Caki2 (cell line): ENCODE results near the gene FRMD4A. TPM values are rescaled to one million over a fixed set of nuclear protein-coding genes. Genes with fewer than 3 reads are reported as not detected.

Experiments used
- DNase-seq: peaks from one replicate; pipeline ENCODE4 v3.0.0-alpha.2; 2015; ENCODE audit warnings: low read depth
- in situ Hi-C: cut with HindIII; loops from 2 replicates; pipeline ENCODE4 v1.10.0; 2016; ENCODE audit warnings: low sequenced_read_pairs, low pct_unique_long_range_greater_than_20kb, mixed read lengths
- total RNA-seq: library from RNA; depleted of rRNA; stranded (reverse); fragments of >200 nt; shearing (Covaris generic); gene quantifications from 2 replicates; pipeline ENCODE4 v1.2.3, GENCODE V29; 2014; ENCODE audit warnings: low replicate concordance

FRMD4A gene
- total RNA-seq, 1 experiment from 2014 or later: 3.8 TPM

DNA sequence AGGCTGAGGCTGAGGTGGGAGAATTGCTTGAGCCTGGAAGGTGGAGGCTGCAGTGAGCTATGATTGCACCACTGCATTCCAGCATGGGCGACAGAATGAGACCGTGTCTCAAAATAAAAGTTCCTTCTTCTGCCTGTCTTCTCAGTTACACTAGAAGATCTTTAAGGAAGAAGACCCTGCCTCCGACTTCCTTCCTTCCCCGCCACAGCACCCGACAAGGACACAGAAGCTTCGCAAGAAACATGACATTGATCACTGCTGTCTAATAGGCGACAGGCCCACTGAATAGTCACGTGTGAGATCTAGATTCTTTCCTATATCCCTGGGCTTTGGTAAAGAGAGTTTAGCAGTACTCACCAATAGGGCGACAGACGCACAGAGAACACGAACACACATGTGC, 625.8 kb downstream of the FRMD4A start:
- DNase-seq: no peak
- in situ Hi-C loops: no loop called here

DNA sequence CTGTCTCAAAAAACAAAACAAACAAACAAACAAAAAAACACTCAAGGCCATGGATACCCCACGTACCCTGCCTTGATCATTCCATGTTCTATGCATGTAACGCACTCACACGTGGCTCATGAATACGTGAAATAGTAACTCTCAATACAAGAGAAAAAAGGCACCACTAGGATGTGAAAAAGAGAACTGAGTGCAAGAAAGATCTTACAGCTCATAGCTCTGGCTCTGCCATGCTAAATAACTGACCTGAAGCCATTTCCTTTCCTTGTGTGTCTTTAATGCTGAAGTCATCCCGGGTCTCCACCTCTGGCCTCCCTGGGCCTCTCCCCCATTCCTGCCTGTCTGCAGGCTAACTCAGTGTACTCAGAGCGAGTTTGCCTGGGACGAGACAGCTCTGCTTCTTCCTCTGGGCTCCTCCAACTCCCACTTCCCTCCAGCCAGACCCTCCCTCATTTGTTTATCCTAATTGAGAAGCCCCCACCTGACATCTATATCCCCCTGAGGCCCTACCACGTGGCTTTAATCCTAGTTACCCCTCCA, 626.7 kb downstream of the FRMD4A start:
- DNase-seq: no peak
- in situ Hi-C loops: no loop called here

DNA sequence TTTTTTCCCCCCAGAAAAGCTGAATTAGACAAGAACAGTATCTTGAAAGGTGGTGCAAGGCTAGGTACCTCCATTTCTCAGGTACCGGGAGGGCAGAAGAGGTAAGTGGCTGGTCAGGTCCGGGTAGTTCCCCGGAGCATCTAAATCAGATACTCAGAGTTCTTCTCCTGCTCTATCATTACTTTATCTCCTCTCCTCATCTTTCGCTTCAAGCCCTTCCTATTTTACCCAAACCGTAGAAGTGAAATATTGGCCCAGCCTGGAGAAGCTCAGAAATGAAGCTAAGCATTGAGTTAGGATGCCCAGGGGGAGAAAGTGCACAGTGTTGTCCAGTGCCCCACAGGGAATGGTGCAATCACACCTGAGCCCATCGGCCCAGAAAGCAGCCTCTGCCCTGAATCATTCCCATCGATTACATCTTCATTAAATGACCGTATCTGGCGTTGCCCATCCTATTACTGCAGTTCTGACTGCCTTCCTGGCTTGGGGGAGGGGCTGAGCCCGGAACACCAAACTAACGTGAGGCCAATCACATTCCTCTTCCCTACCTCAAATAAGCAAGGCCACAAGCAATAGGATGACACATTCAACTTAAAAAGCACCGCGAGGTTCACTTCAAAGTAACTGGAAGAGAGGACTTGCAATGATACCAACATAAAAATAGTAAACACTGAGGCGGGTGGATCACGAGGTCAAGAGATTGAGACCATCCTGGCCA, 627.5 kb downstream of the FRMD4A start:
- in situ Hi-C loops: no loop called here
- no peak for DNase-seq

DNA sequence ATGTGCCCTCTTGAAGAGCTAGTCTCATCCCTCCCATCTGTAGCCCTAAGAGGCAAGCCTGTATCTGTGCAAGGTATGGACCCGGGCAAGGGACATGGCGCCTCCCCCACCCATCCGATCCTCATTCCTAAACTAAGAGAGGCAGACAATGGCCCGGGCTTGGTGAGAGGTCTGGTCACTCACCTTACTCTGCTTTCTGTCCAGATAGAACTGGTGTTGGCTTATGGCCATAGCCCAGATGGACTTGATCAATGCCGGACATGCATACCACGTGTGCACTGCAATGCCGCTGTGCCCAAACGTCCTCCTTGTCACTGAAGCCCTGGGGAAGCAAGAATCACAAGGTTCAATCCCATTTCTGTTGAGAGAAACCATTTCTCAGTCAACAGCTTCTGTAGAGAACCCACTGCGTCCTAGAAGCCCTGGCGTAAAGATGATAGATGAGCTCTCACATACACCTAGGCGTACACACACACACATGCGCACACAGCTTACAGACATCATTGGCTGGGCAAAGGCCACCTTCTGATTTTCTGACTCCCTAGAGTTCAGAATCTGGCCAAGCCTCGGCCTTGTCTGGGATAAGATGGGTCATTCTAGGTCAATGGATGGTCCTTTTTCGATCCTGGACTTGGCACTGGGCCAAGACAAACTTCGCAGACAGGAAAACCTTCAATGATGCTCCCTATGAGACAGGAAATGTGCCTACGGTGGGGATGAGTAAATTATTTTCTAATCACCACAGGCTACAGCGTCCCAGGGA, 629.4 kb downstream of the FRMD4A start:
- in situ Hi-C loops: no loop called here
- DNase-seq: no peak

DNA sequence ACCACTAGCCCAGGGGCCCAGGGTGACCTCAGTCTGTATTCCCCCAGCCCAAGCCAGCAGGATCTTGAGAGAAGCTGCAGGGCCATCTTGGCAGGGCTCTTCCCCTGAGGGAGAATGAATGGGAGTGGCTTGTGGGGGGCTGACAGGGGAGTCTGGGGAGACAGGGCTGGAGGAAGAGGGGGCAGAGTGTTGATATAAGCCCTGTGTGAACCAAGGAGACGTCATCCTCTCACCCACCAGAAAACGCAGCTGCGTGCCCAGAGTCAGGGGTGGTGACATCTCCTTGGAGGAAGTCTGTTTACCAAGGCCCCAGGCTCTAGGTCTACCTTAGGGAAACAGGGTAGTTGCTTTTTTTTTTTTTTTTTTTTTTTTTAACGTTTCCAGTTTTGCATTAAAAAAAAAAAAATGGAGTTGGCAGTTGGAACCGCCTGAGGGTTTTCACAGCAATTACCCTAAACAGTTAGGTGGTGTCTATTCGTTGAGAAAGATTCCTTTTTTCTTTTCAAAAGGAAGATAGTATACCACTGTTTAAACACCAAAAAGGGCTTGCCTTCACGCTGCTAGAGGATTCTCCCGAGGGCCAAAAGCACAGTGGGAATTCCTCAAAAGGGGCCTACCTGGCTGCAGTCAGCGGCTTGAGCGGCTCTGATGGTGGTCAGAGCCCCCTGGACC, 630.1 kb downstream of the FRMD4A start:
- in situ Hi-C loops: no loop called here
- no peak for DNase-seq

DNA sequence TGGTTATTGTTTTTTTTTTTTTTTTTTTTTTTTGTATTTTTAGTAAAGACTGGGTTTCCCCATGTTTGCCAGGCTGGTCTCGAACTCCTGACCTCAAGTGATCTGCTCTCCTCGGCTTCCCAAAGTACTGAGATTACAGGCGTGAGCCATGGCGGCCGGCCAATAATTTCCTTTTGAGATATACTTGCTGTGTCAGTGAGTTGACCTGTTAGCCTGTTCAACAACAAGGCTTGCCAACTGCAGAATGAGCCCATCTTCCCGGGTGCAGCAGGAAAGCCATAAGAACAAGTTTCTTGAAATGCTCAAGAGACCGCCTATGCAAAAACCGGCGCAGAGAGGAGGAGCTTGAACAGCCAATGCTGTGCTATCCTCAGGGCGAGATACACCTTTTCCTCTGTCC, 631.5 kb downstream of the FRMD4A start:
- in situ Hi-C loops: no loop called here

DNA sequence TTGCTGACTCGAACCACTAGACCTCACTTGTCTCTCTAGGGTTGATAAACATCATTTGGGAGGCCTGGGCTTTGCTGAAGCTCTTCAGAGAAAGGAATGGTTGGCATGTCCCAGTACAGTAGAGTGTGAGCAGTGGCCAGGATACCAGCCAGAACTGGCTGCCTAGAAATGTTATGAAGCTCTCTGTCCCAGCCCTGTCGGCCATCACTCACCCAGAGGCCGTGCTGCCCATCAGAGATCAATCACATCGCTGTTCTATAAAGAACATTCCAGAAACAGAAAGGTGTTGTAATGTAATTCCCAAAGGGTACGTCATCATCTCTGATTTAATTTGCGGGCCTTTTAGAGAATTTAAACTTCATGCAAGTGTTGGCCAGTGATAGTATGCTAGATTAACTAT, 632.5 kb downstream of the FRMD4A start:
- no peak for DNase-seq
- in situ Hi-C loops: no loop called here

More for the DNA sequence above, 631.5 kb downstream of the FRMD4A start:
- no peak for DNase-seq

DNA sequence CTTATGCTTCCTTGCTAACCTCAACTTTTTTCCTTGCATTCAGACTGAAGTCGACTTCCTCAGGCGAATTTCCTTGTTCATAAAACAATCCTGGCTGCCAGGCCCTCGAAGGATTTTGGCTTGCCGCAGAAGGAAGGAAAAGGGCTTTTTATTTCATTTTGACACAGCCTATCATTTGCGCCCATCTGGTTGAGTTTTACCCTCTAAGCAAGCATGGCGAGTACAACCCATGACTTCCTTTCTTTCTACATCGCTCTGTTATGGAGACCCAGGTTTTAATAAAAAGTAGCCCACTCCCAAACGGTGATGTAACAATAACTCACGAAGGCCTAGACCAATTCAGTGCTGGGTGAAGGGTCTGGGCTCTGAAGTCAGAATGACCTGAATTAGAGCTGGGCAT, 634.7 kb downstream of the FRMD4A start:
- in situ Hi-C loops: no loop called here
- DNase-seq: no peak

DNA sequence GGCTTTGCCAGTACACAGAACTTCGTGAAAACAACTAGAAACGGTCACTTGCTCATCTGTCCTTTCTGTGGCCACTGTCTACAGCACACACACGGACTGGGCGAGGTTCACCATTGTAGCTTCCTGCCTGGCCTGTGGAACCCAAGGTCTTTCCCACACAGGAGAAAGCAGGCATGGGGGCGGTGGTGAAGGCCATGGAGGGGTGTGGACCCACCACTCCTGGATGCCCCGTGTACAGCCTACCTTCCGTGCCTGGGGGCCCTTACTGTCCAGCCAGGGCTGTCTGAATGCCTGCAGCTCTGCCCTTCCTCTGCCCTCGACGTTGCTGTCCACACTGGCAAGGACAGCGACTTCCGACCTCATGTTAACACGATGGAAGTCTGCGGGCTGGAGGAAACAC, 635.1 kb downstream of the FRMD4A start:
- in situ Hi-C loops: no loop called here

DNA sequence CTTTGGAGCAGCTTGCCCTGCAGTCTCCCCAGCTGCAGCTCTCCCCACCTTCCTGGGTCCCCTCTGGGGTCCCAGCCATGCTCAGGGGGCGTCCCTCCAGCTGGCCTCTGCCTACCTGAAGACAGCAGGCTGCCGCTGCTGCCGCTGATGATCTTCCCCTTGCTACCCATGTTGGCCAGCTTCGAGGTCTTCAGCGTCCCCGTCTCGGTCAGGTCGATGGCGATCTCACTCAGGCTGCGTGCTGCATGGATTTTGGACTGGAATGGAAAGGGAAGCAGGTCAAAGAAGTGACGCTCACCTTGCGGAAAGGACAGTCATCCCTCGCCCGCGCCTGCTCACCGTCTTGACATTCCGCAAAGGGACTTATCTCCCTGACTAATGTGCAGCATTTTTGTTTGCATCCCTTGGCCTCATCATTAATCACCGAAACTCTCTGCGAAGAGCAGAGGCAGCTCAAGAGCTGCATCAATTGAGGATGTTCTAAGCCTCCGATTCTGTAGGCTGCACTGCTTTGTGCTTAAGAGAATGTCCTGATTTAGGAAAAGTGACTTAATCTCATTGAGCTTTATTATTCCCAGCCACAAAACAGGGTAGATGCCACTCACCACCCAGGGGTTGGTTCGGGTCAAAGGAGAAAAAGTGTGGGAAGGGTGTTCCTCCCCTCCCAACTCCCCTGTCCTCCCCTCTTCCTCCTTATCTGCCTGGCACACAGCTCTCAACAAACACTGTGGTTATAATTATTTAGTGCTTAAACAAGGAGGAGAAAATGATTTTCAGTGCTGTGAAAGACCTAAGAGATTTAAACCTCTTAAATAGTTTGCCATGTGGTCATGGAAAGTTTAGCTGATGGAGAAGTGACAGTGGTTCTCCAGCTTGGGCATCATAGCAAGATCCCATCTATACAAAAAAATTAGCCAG, 636.7 kb downstream of the FRMD4A start:
- in situ Hi-C loops: no loop called here
- no peak for DNase-seq

More for the DNA sequence above, 635.1 kb downstream of the FRMD4A start:
- DNase-seq: no peak

DNA sequence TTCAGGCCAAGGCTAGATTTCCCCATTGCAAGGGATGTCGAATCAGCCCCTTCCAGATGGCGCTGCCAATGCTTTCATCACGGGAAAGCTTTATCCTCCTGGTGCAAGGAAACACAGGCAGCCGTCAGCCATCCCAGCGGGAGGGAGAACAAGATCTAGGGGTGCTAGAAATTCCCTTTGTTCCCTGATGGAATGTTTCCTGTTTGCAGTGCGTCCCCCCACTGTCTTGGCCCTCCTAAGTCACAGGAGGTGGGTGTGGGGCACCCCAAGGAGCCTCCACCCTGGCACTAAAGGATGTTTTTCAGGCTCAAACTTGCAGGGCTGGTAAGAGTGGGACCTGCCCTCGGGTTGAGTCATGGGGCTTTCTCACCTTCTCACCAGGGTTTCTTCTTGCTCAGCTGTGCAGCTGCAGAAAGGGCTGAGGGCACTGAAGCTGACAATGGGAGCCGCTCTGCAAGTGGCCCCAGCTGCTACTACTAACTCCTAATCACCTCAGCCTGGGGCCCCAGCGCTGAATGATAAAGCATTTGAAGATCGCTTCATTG, 640.4 kb downstream of the FRMD4A start:
- no peak for DNase-seq

DNA sequence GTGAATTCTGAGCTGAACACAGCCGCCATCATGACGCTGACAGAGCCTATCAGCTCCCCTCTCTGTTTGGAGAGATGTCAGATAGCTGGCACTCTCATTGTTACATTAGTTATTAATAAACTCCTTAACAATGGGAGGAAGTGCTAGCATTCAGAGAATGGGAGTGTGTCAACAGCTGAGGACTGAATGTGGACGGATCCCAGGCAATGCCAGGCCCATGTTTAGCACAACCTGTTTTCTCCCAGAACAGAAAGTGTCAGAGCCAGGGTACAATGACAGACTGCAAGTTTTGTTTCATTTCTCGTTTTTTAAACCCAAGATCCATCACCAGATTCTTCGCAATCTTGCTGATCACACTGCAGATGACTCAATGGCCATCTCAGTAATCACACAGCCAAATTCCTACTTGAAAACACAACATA, 644.4 kb downstream of the FRMD4A start:
- in situ Hi-C loops: no loop called here
- no peak for DNase-seq

More for the DNA sequence above, 640.4 kb downstream of the FRMD4A start:
- in situ Hi-C loops: no loop called here

DNA sequence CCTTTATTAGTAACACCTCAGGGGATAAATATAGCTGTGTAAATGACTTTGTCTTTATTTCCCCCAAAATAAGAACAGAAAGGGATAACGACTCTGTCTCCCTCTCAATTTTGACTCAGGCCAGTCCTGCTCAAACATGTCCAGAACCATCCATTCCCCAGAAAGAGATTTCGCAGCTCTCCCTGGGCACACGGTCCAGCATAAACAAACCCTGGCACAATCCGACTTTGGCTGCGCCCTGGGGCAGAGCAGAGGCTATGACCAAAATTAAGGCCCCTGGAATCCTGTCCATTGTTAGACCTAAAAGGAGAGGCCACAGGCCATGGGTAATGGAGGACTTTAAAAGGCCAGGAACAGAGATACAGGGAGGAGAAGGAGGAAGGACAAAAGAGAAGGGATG, 644.8 kb downstream of the FRMD4A start:
- DNase-seq: no peak
- in situ Hi-C loops: no loop called here

DNA sequence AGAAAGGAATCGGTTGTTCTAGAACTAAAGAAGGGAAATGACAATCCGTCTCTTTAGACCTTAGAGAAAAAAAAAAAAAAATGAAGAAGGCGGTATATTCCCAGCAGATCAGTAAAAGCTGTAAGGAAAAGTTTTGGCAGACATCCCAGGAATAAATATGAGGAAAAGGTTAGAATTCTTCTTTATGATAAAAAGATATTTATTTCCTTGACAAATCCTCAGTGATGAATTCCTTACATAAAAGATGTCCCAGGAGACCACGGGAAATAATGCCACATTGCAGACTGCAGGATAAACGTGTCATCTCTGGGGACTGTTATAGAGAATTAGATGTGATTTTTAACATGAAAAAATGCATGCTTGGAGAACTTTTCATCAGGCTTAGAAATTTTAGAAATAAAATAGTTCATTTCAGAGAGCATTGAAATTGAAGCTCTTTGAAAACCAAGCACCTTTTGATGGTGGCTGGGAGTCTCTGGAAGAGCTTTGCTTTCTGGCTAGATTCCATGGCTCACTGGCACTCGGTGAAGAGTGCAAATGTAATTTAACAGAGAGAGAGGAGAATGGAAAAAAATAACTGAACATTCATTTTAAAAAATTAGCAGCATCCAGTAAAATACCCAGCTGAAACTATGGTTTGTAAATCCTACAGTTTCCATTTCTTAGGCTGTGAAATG, 645.8 kb downstream of the FRMD4A start:
- no peak for DNase-seq
- in situ Hi-C loops: no loop called here

DNA sequence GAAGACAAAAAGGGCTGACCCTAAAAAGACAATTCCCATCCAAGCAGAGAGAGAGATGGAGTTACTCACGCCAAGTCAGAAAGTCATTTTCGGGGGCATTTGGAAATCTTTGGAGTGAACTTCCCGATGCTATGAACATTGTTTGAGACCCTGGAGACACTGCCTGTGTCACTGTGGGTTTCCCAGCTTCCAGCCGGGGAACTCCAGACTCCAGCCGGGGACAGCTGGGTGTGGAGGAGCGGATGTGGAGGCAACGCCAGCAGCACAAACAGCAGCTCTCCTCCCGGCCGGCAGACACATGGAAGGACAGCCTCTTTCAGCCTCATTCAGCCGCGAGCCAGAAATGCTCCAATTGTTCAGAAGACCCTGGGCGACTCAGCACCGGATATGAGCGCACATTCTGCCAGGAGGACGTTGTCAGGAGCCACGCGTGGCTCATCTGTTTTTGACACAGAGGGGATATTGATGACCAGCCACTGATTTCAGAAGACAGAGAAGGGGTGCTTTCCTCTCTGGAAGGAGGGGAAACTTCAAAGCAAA, 646.4 kb downstream of the FRMD4A start:
- in situ Hi-C loops: no loop called here

DNA sequence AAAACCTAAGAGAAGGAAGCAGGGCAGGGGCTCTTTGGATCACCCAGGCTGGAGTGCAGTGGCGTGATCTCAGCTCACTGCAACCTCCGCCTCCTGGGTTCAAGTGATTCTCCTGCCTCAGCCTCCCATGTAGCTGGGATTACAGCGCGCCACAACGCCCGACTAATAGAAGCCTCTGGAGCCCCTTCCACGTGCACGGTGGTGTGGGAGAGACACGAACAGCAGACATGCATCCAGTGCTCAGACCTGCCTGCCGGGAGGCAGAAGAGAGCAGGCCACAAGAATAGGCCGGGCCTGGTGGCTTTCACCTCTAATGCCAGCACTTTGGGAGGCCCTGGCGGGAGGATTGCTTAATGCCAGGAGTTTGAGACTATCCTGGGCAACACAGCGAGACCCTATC, 647.7 kb downstream of the FRMD4A start:
- in situ Hi-C loops: no loop called here

More for the DNA sequence above, 646.4 kb downstream of the FRMD4A start:
- DNase-seq: no peak

DNA sequence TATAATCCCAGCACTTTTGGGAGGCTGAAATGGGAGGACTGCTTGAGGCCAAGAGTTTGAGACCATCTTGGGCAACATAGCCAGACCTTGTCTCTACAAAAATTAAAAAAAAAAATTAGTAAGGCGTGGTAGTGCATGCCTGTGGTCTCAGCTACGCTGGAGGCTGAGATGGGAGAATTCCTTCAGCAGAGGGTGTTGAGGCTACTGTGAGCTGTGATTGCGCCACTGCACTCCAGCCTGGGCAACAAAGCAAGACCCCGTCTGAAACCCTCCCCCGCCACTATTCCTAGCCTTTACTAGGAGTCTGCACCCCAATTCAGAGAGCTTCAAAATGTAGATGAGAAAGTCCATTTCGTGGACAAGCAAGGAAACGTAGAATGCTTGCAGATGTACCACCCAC, 648.8 kb downstream of the FRMD4A start:
- DNase-seq: no peak
- in situ Hi-C loops: no loop called here

More for the DNA sequence above, 647.7 kb downstream of the FRMD4A start:
- DNase-seq: no peak
